ENCODE measurements around the gene RHNO1. TPM values are rescaled to one million over a fixed set of nuclear protein-coding genes. Genes with fewer than 3 reads are reported as not detected.

RHNO1 gene
- total and polyA plus RNA-seq, 11 donors = 3.1 to 15.0 (median 5.7) TPM

- TF ChIP-seq, protein P1, sequence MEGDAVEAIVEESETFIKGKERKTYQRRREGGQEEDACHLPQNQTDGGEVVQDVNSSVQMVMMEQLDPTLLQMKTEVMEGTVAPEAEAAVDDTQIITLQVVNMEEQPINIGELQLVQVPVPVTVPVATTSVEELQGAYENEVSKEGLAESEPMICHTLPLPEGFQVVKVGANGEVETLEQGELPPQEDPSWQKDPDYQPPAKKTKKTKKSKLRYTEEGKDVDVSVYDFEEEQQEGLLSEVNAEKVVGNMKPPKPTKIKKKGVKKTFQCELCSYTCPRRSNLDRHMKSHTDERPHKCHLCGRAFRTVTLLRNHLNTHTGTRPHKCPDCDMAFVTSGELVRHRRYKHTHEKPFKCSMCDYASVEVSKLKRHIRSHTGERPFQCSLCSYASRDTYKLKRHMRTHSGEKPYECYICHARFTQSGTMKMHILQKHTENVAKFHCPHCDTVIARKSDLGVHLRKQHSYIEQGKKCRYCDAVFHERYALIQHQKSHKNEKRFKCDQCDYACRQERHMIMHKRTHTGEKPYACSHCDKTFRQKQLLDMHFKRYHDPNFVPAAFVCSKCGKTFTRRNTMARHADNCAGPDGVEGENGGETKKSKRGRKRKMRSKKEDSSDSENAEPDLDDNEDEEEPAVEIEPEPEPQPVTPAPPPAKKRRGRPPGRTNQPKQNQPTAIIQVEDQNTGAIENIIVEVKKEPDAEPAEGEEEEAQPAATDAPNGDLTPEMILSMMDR (IDR thresholded peaks at IDR 0.05) = no peak
- TF ChIP-seq POLR2A (IDR thresholded peaks at IDR 0.05) = no peak
- Histone ChIP-seq H3K4me3 (no peak overlapping the region), H3K27ac (peak overlapping the region in 1 of 12 donors; percentile 98), H3K4me1 (peaks cover 0 to 32% (median 14%) of the 10 kb centered on the region in 12 donors), H3K36me3 (peaks cover 0 to 7% (median 0%) of the 10 kb centered on the region in 9 donors), H3K27me3 (no peaks in the 10 kb centered on the region), H3K9me3 (no peaks in the 10 kb centered on the region)
- DNase-seq (no peak), ATAC-seq (no peak)
- intact Hi-C loops (cut with DNase I) = loop anchor here in 1 of 10 donors (10.0 kb wide), 1 partner anchor 52 kb away; no protein-coding TSS in a partner anchor
- WGBS, 4 donors = 91 to 95% (median 93%) methylated on average over 8 of the region's 8 CpGs
Observed at GRCh38 chr12:2893007-2893406, 16.0 kb downstream of the RHNO1 start.

- Histone ChIP-seq H3K27ac (peak overlapping the region in 1 of 12 donors; percentile 20), H3K36me3 (no peaks in the 10 kb centered on the region), H3K4me1 (peaks cover 0 to 30% (median 13%) of the 10 kb centered on the region in 12 donors), H3K9me3 (no peaks in the 10 kb centered on the region), H3K27me3 (no peaks in the 10 kb centered on the region), H3K4me3 (no peak overlapping the region)
- TF ChIP-seq, protein P1 (IDR thresholded peaks at IDR 0.05) = no peak
- TF ChIP-seq POLR2A (IDR thresholded peaks at IDR 0.05) = no peak
- intact Hi-C loops (cut with DNase I) = loop anchor here in 1 of 10 donors (10.0 kb wide), 1 partner anchor 50 kb away; no protein-coding TSS in a partner anchor
- 0 to 81% (median 60%) methylated on average over 2 of the region's 2 CpGs for whole genome bisulfite sequencing, 4 donors
- ATAC-seq (no peak), DNase-seq (no peak)
Observed at GRCh38 chr12:2895051-2895451, 18.0 kb downstream of the RHNO1 start.

DNA sequence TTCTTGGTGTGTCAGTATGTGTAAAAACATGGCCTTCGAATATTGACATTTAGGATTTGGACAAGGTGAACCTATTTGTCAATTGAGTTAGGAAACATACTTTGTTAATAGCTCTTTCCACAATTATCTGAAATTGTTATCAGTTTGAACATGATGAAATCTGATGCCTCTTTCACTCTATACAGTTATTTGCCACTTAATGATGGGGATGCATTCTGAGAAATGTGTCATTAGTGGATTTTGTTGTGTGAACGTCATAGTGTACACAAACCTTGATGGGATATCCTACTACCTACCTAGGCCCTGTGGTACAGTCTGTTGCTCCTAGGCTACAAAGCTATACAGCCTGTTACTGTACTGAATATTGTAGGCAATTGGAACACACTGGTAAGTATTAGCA is 18.5 kb downstream of the RHNO1 start:
- intact Hi-C loops (cut with DNase I) = loop anchor here in 1 of 10 donors (10.0 kb wide), 1 partner anchor 49 kb away; no protein-coding TSS in a partner anchor
- Histone ChIP-seq H3K27me3 (no peaks in the 10 kb centered on the region), H3K4me1 (peaks cover 0 to 26% (median 11%) of the 10 kb centered on the region in 12 donors), H3K36me3 (no peaks in the 10 kb centered on the region), H3K4me3 (no peak overlapping the region), H3K9me3 (no peaks in the 10 kb centered on the region), H3K27ac (peak overlapping the region in 1 of 12 donors; percentile 20)
- ATAC-seq (no peak), DNase-seq (no peak)
- 79 to 90% (median 88%) methylated on average over 2 of the region's 2 CpGs for WGBS, 4 donors
- TF ChIP-seq, protein P1 (IDR thresholded peaks at IDR 0.05) = no peak
- TF ChIP-seq POLR2A (IDR thresholded peaks at IDR 0.05) = no peak

DNA sequence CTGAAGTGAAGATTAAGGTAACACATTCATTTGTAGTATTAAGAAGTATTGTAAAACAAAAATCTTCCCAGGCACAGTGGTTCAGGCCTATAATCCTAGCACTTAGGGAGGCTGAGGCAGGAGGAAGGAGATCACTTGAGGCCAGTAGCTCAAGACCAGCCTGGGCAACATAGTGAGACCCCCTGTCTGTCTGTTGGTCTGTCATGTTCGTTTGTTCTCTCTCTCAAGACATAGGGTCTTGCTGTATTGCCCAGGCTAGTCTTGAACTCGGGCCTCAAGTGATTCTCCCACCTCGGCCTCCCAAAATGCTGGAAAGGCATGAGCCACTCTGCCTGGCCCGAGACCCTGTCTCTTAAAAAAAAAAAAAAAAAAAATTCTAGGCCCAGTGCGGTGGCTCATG is 20.4 kb downstream of the RHNO1 start:
- Histone ChIP-seq H3K4me1 (peaks cover 0 to 26% (median 7%) of the 10 kb centered on the region in 12 donors), H3K9me3 (no peaks in the 10 kb centered on the region), H3K27me3 (no peaks in the 10 kb centered on the region), H3K4me3 (no peak overlapping the region), H3K27ac (no peak overlapping the region), H3K36me3 (no peaks in the 10 kb centered on the region)
- DNase-seq (no peak), ATAC-seq (no peak)
- WGBS, 4 donors = 94 to 100% (median 99%) methylated on average over 5 of the region's 5 CpGs
- TF ChIP-seq POLR2A (IDR thresholded peaks at IDR 0.05) = no peak
- TF ChIP-seq, protein P1 (IDR thresholded peaks at IDR 0.05) = no peak
- intact Hi-C loops (cut with DNase I) = loop anchor here in 1 of 10 donors (10.0 kb wide), 1 partner anchor 47 kb away; no protein-coding TSS in a partner anchor
